MM.1S (cell line): Measurements from ENCODE around the gene FAM170B.

Experiments used
- DNase-seq: peaks from one replicate; pipeline ENCODE4 v3.0.0-alpha.2; 2015
- H2AFZ ChIP-seq: fragments of 300-600 bp; sonication (generic); 2 replicates; pipeline ENCODE4 v1.6.0; 2016; ENCODE audit warnings: antibody characterized with exemption, low read length
- H3F3A ChIP-seq: fragments of 300-600 bp; sonication (generic); 2 replicates; pipeline ENCODE4 v1.6.1; 2016; ENCODE audit warnings: mild to moderate bottlenecking, antibody characterized with exemption, low read length, moderate library complexity, mixed read lengths; ENCODE audit not compliant: insufficient read depth
- H3K27ac ChIP-seq: fragments of 300-600 bp; sonication (generic); 2 replicates; pipeline ENCODE4 v1.5.1; 2016; ENCODE audit warnings: mild to moderate bottlenecking, low read length
- H3K27me3 ChIP-seq: fragments of 300-600 bp; sonication (generic); replicated peaks from 2 replicates; pipeline ENCODE4 v1.6.0; 2016; ENCODE audit warnings: low read length; ENCODE audit not compliant: insufficient read depth
- H3K36me3 ChIP-seq: fragments of 300-600 bp; sonication (generic); replicated peaks from 2 replicates; pipeline ENCODE4 v1.6.1; 2016; ENCODE audit warnings: mild to moderate bottlenecking, low read length, mixed read lengths; ENCODE audit not compliant: insufficient read depth
- H3K4me1 ChIP-seq: fragments of 300-600 bp; sonication (generic); 2 replicates; pipeline ENCODE4 v1.6.1; 2016; ENCODE audit warnings: low read length, mixed read lengths
- H3K4me2 ChIP-seq: fragments of 300-600 bp; sonication (generic); 2 replicates; pipeline ENCODE4 v1.6.0; 2016; ENCODE audit warnings: low read depth, low read length
- H3K4me3 ChIP-seq: fragments of 300-600 bp; sonication (generic); 2 replicates; pipeline ENCODE4 v1.5.1; 2016; ENCODE audit warnings: low read length, mixed read lengths
- H3K79me2 ChIP-seq: fragments of 300-600 bp; sonication (generic); 2 replicates; pipeline ENCODE4 v1.6.1; 2016; ENCODE audit warnings: mixed run types, low read length, mixed read lengths
- H3K9ac ChIP-seq: fragments of 300-600 bp; sonication (generic); 2 replicates; pipeline ENCODE4 v1.6.1; 2016; ENCODE audit warnings: low read length, mixed read lengths
- H3K9me2 ChIP-seq: fragments of 300-600 bp; sonication (generic); replicated peaks from 2 replicates; pipeline ENCODE4 v1.6.1; 2016; ENCODE audit warnings: mild to moderate bottlenecking, low read length, mixed read lengths; ENCODE audit not compliant: insufficient read depth
- H3K9me3 ChIP-seq: fragments of 300-600 bp; sonication (generic); replicated peaks from 2 replicates; pipeline ENCODE4 v1.6.1; 2016; ENCODE audit warnings: mild to moderate bottlenecking, low read length, mixed read lengths; ENCODE audit not compliant: insufficient read depth
- H4K20me1 ChIP-seq: fragments of 300-600 bp; sonication (generic); 2 replicates; pipeline ENCODE4 v1.6.1; 2016; ENCODE audit warnings: mild to moderate bottlenecking, low read length, moderate library complexity, mixed read lengths; ENCODE audit not compliant: insufficient read depth
- EZH2 ChIP-seq: fragments of 300-600 bp; sonication (generic); optimal IDR thresholded peaks from 2 replicates; pipeline ENCODE3; 2017; ENCODE audit warnings: low read depth, mild to moderate bottlenecking, antibody characterized with exemption, low read length, mixed read lengths
- EZH2phosphoT487 ChIP-seq: fragments of 300-600 bp; sonication (generic); IDR thresholded peaks from 2 replicates; pipeline ENCODE4 v1.6.1; 2018; ENCODE audit warnings: antibody characterized with exemption, low read length
- TF ChIP-seq, protein P1 (sequence below): fragments of 300-600 bp; sonication (generic); IDR thresholded peaks from 2 replicates; pipeline ENCODE4 v1.5.1; 2016; ENCODE audit warnings: antibody characterized with exemption, low read length, mixed read lengths

The FAM170B gene

GRCh38 chr10:49089557-49090188 lies 44.1 kb downstream of the FAM170B start:
- H3K9me3 ChIP-seq: no peaks in the 10 kb centered on the region
- no peaks in the 10 kb centered on the region for H3K79me2 ChIP-seq
- H3K4me1 ChIP-seq: no peaks in the 10 kb centered on the region
- H3K9me2 ChIP-seq: no peaks in the 10 kb centered on the region
- no peaks in the 10 kb centered on the region for H3F3A ChIP-seq
- no peaks in the 10 kb centered on the region for H3K27me3 ChIP-seq
- no peak overlapping the region for H3K27ac ChIP-seq
- no peak for DNase-seq
- no peak overlapping the region for H3K4me2 ChIP-seq
- no peaks in the 10 kb centered on the region for H4K20me1 ChIP-seq
- H3K36me3 ChIP-seq: no peaks in the 10 kb centered on the region
- H3K4me3 ChIP-seq: no peak overlapping the region
- H3K9ac ChIP-seq: no peak overlapping the region
- H2AFZ ChIP-seq: no peak overlapping the region
- no peak for TF ChIP-seq EZH2
- TF ChIP-seq, protein P1, sequence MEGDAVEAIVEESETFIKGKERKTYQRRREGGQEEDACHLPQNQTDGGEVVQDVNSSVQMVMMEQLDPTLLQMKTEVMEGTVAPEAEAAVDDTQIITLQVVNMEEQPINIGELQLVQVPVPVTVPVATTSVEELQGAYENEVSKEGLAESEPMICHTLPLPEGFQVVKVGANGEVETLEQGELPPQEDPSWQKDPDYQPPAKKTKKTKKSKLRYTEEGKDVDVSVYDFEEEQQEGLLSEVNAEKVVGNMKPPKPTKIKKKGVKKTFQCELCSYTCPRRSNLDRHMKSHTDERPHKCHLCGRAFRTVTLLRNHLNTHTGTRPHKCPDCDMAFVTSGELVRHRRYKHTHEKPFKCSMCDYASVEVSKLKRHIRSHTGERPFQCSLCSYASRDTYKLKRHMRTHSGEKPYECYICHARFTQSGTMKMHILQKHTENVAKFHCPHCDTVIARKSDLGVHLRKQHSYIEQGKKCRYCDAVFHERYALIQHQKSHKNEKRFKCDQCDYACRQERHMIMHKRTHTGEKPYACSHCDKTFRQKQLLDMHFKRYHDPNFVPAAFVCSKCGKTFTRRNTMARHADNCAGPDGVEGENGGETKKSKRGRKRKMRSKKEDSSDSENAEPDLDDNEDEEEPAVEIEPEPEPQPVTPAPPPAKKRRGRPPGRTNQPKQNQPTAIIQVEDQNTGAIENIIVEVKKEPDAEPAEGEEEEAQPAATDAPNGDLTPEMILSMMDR: no peak
- TF ChIP-seq EZH2phosphoT487: no peak

DNA sequence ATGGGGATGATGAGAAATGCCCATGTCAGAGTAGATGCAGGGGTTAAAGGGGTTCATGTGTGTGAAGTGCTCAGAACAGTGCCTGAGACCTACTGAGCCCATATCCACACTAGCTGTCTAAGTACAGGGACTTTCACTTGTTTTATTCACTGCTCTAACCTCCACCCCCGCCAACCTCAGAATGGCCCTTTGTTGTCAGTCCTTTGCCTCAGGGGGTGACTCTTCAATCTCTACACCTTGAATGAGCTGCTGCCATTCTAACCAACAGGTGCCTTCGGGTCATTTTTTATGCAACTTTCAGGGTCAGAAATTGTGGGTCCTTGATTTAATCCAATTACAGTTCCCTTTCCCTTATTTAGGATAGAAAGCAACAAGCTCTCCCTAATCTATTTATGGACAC lies 44.7 kb downstream of the FAM170B start:
- no peaks in the 10 kb centered on the region for H3K27me3 ChIP-seq
- DNase-seq: no peak

DNA sequence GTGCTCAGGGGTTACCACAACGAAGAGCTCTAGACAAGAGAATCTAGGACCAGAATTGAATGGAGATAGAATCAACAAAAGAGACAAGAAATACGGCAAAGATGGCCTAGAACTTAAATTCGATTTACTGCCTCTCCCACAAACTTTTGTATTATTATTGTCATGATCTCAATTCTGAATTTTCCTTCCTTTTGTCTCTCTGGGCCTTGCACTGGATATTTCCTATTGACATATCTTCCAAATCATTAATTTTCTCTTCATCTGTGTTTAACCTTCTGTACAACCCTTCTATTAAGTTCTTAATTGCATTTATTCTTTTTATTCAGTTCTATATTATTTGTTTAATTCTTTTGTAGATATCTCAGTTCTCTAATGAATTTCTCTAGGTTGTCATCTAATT lies 46.9 kb downstream of the FAM170B start:
- TF ChIP-seq EZH2phosphoT487 (no peak), EZH2 (no peak)
- TF ChIP-seq, protein P1: no peak
- no peak overlapping the region for H3K9ac ChIP-seq

More for the DNA sequence above, 44.7 kb downstream of the FAM170B start:
- Histone ChIP-seq H2AFZ (no peak overlapping the region), H3K4me3 (no peak overlapping the region), H3K79me2 (no peaks in the 10 kb centered on the region), H3F3A (no peaks in the 10 kb centered on the region), H3K9me3 (no peaks in the 10 kb centered on the region), H4K20me1 (no peaks in the 10 kb centered on the region), H3K27ac (no peak overlapping the region), H3K4me1 (no peaks in the 10 kb centered on the region), H3K36me3 (no peaks in the 10 kb centered on the region), H3K4me2 (no peak overlapping the region), H3K9ac (no peak overlapping the region), H3K9me2 (no peaks in the 10 kb centered on the region)
- TF ChIP-seq, protein P1: no peak
- TF ChIP-seq EZH2 (no peak), EZH2phosphoT487 (no peak)

More for the DNA sequence above, 46.9 kb downstream of the FAM170B start:
- Histone ChIP-seq H3K9me2 (no peaks in the 10 kb centered on the region), H3F3A (no peaks in the 10 kb centered on the region), H3K4me1 (no peaks in the 10 kb centered on the region), H3K4me2 (no peak overlapping the region), H3K27me3 (no peaks in the 10 kb centered on the region), H3K36me3 (no peaks in the 10 kb centered on the region), H3K9me3 (no peaks in the 10 kb centered on the region), H3K4me3 (no peak overlapping the region), H4K20me1 (no peaks in the 10 kb centered on the region), H3K79me2 (no peaks in the 10 kb centered on the region), H2AFZ (no peak overlapping the region), H3K27ac (no peak overlapping the region)
- no peak for DNase-seq
